HG02943 (cell line): ENCODE measurements around the gene PLEKHA6.

Experiments used
- ATAC-seq: cut with Tn5 transposase; IDR thresholded peaks from one replicate; pipeline ENCODE4 v1.9.1; 2021; ENCODE audit warnings: mild to moderate bottlenecking, low read depth, moderate library complexity; ENCODE audit not compliant: unreplicated experiment

Gene PLEKHA6

DNA sequence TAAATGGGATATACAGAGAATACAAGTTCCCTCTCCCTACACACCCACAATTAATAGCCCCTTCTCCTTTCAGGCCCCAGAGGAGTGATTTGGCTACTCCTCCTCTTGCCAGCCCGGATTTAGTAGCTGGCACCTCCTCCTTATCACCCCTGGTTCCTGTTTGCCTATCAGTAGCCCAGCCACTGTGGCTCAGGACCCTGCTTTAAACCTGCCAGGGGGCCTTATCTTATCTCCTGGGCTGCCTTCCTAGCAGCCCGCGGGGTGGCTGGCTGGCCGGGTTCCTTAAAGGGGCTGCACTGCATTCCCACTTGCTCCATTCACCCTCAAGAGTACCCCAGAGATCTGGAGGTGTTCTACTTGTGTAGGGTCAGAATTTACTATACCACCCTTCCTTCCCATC, 70.4 kb downstream of the PLEKHA6 start:
- ATAC-seq, result no peak

DNA sequence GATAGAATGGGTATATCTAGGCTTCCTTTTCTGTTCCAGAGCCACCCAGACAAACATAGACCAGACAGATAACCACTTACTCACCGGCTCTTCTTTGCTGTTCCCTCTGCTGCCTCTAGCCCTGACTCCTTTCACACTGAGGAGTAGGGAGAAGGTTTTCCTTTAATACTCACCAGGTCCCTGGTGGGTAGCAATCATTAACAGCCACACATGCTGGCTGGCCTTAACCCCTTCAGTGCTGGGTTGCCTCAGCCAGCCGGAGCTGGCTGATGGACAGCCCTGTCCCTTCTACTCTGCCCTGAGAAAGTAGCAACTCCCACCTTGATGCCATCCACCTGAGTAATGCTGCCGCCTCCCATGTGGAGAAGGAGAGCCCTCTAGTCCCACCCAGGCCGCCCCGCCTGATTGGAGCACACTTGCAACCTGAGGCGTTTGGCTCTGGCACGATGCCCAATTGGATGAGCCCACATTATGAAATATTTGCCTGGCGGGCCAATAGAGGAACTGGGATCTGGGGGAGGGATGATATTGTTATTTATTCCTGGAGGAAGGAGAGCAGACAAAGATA, 71.6 kb downstream of the PLEKHA6 start:
- ATAC-seq, result no peak

DNA sequence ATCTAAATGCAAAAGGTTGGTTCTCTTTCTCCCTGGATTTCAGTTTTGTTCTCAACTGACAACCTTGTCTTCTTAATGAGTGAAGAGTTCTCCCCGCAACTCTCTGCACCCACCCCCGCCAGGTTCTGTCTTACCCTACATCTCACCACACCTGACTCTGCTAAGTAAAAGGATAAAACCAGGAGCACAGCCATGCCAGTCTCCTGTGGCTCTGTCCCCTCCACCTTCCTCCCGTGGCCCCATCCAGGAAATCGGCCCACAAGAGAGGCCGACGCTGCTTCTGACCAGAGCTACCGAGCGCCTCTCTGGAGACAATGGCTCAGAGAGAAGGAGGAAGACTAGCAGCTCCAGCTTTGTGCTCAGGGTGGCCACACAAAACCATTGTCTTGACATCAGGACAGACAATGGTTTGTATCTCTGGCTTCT, 72.2 kb downstream of the PLEKHA6 start:
- no peak for ATAC-seq

DNA sequence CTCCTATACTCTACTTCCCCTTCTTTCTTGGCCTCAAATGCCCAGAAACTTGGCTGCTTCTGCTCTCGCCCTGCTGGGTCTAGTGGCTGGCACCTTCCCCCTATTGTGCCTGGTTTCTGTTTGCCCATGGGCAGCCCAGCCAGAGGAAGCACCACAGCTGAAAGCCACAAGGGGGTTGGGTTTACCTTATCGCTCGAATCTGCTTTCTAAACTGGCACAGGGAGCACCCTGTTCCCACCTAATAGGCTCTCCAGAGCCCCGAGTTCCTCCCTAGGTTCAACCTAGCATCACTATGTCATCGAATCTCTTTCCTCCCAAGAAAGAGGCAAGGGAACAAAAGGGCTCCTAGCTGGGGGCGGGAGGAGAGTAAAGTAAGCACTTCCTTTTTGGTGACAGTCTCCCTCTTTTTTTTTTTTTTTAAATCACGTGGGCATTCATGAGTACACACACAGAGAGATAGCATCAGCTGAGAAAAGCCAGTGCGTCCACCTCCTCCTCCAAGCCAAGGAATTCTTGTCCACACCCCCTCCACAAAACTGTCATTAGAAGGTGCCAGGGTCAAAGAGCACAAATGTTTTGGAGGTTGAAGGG, 72.8 kb downstream of the PLEKHA6 start:
- no peak for ATAC-seq

DNA sequence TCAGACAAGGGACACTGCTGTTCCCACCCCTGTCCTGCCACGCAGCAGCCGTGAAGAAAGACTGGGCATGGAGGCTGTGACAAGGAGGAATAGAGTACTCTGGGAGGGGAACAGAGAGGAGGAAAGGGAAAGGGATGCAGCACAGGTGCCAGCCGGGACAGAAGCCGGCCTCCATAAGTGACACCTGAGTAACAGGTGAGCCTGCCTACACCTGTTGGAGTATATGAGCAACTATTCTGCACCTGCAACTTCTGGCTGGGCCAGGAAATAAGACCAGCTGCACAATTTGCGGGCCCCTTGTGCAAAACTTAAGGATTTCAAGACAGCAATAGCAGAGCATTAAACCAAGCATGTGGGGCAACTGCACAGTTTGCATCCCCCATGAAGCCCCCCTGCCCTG, 73.4 kb downstream of the PLEKHA6 start:
- no peak for ATAC-seq

DNA sequence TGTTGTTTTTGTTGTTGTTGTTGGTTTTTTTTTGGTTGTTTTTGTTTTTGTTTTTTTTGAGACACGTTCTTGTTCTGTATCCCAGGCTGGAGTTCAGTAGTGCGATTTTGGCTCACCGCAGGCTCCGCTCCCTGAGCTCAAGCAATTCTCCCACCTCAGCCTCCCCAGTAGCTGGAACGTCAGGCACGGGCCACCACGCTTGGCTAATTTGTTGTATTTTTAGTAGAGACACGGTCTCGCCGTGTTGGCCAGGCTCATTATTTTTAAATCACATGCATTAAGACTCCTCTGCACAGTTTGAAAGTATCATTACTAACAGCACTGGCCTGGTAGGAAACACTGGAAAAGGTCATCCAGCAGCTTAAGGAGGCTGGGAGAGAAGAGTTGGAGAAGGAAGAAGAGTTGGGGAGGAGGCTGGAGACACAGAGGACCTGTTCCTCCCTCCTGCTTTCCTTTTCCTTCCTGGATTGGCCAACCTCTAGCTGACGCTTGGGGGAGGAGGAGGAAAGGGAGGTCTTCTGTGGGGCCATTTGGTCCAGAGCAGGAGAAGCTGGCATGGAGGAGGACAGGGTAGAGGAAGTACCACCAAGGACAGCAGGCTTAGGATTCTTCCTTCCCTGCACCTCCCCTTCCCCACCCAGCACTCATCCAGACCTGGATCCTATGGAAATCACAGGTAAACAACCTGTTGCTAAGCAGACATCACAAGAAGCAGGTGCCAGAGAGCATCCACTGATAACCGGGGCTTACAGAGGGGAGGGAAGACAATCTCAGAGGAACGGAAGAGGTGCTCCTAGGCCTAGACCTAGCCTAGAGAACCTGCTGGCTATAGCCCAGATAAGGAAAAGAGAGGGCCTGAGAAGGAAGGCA, 74.1 kb downstream of the PLEKHA6 start:
- no peak for ATAC-seq

DNA sequence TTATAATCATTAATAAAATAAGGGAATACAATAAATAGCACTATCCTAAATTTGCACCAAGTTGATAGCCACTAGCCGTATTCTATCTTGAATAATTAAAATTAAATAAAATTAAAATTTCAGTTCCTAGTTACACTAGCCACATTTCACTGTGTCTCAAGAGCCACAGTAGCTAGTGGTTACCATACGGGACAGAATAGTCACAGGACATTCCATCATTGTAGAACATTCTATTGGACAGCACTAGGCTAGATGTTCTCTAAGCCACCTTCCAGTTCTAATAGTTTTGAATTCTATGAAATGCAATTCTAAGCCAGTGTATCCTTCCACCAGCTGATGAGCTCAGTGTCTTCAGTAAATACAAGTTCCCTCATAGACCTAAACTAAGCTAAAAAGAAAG, 74.8 kb downstream of the PLEKHA6 start:
- no peak for ATAC-seq

DNA sequence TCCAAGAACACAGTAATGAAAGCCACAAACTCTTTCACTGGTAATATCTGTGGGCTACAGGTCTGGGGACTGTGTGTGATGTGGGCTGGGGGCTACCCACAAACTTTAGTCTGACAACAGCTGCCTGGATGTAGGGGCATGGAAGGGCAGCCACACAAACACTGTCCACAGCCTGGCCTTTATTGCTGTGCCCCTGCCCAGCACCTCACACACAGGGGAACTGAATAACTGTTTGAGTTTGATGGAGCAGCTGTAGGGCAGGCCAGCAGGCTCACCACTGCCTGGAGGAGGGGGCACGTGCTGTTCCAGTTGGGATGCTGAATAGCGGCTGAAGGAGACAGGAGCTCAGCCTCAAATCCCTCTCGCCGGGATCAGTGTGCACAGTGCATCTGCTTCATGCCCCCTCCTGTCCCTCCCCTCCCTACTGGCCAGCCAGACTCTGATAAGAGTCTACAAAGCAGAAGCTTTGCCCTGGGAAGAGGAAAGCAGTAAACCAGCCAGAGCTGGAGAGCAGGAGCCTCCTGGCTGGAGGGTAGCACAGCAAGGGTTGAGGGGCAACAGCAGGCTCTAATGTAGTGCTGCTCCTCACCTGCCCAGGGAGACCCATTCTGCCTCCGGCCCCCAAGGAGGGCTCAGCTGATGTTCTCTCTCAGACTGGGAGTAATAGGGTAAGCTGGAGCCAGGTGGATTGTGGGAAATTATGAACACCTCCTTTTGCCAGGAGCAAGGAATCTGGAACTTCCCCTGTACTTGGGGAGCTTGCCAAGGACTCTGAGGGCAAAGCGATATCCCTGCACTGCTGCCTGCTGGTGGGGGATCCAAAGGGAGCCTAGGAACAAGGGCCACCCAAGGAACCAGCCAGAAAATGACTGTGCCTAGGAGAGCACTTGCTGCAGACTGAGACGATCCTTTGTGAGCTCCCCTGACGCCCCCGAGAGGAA, 75.7 kb downstream of the PLEKHA6 start:
- no peak for ATAC-seq

DNA sequence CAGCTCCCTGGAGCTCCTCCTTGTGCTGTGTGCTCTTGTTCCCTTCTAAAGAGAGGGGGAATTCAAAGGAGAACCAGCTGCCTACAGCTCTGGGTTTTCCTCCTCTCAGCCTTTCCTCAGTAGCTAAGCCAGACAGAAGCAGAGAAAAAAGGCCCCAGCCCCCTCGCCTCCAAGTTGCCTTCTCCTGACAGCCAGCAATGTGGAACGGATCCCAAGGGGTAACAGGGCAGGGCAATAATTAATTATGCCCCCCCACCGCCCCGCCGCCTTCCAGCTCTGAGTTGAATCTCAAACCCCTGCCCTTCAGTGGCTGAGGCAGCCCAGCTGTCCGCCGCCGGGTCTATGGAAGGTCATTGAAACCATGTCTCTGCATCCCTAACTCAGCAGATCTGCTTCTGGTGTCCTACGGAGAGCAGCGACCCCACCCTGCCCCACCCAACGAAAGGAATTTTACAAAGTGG, 76.9 kb downstream of the PLEKHA6 start:
- ATAC-seq, result no peak

DNA sequence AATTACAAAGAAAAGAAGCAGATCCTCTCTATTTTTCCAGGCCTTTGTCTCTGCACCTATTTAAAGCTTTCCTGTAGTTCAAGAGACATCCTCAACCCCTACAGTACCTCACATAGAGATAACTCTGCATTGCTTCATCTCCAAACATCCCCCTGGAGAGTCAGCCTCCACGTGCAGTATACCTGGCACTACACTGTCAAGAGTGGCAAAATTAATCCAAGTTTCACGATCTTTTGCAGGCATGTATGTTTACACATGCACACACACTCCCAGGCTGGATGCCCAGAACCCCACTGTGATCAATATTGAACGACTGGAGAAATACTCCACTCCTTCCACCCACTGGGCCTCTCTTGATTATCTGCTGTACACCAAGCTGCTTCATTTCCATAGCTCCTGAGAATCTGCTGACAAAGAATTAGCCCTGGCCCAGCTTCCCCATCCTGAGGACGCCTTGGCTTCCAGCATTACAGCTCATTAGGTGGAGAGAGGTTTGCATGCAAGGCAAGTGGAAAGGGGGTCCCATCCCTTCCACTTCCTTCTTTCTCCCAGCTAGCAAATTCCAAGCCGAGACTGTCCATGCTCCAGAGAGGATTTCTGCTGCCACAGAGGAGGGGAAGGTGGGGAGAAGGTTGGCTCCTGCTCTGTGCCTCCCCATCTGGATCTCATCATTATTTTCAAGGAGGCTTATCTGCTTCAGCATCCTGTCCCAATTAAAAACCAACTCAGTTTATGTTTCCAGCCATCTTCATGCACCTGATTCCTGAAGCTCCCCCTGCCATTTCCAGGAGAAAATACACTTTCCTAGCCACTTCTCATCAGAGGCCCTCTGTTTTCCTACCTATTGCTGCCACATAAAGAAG, 79.4 kb downstream of the PLEKHA6 start:
- no peak for ATAC-seq

DNA sequence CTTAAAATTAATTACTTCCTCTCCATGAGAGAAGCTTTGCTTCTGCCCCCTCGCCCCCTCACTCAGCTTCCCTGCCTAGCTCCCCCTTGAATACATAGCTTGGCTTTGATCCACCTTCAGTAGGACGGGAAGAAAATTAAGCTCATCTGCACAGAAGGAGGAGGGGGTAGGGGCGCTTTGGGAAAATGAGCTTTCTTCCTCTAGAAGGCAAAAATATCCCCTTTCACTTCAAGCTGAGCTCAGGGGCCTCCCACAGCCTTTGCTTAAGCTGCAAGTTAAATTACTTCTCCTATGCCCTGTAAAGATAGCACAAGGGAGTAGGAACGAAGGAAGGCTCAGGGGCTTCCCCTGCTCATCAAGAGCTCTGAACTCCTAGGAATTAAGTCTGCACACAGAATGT, 80.8 kb downstream of the PLEKHA6 start:
- ATAC-seq, result no peak

DNA sequence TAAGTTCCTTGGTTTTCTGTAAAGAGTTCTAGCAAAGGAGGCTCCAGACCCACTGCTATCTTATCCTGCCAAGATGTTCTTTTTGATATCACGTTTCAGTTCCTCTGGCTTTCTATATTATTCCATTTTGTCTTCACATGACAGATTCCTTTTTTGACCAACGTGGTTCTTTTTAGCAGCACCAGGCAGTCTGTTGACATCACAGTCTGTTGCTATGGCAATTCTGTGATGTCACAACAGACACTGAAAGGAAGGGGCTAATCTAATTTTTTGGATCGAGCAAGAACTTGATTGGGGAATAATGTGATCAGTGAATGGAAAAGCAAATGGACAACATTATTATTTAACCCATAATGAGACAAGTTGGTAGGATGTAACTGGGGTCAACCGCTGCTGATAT, 81.5 kb downstream of the PLEKHA6 start:
- no peak for ATAC-seq

DNA sequence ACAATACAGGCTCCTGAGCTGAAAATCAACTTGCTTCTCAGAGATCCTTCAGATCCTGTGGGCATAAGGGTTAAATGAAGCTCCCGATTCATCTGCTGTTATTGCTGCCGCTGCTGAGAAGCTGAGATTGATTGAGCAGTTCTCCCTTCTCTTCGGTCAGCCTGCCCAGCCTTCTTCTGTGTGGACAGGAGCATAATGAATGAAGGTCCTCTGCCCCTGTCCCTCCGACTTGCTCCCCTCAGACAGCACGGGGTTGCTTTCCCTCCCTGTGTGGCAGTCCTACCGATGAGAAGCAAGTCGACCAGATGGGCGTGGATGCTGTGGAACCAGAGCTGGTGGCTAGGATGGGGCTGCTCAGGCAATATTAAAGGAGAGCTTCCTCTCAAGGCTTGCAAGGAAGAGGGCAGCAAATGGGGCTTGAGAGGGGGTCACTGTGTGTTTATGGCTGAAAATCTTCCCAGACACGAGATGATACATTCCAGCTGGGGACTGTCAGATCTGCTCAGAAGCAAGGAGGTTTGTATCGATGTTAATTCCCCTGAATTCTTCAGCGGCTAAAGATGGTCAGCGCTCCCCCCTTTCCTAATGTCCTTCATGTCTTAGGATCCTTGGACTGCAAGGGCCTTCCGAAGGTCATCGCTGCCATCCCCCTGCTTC, 82.0 kb downstream of the PLEKHA6 start:
- no peak for ATAC-seq

DNA sequence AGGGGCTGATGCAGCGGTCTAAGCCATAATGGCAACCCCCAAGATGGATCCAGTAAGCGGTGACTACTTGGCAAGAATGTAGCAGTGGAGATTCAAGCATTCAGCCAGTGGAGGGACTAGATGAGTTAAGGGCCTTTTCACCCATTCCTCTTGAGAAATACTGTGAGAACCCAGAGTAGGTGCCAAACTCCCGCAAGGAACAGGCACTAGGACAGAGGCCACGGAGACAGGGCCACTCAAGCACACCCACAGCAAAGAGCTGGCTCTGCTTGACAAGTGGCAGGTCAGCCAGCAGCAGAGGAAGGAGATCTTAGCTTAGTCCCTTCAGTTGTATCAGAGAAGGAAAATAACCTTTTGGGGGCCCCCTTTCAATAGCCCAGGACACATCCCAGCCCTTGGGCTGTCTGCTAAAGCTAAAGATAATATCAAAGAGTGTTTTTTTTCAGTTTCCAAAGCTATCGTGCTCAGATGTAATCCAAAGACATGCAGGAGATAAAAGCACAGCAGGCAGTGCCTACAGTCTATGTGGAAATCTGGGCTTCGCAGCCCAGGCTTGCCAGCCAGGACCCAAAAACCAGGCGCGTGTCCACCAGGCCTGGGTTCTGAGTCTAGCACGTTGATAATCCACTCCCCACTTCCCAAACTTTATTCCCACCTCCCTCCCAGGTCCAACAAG, 83.9 kb downstream of the PLEKHA6 start:
- ATAC-seq, result no peak

DNA sequence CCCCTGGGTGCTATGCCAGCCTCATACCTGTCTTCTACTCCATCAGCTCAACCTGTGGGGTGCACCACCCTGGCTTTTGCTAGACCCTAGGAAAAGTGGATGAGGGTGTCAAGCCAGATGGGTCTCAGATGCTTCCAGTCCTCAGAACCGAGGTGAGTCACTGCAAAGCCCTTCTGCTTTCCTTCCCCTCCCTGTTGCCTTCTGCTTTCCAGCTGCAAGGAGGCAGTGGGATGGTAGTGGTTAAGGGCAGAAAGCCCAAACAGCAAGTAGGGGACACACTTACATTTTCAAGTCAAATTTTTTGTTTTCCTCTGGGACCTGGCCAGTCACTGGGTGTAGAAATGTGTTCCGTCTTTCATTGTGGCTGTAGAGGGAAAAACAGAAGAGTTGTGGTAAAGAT, 85.3 kb downstream of the PLEKHA6 start:
- no peak for ATAC-seq

DNA sequence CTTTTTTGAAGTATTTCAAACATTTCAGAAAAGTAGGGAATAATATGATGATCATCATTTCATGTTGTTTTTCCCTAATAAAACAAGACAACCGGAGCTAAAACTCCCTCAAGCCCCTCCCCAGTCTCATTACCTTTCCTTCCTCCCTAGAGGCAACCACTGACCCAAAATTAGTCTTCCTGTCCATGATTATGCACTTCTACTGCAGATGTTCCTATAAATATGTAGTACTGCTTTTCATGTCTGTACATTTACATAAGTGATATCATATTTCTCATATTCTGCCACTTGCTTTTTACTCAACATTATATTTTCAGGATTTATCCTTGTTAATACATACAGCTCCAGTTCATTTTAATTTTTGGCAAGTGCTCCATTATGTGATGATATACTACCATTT, 87.2 kb downstream of the PLEKHA6 start:
- ATAC-seq, result no peak

DNA sequence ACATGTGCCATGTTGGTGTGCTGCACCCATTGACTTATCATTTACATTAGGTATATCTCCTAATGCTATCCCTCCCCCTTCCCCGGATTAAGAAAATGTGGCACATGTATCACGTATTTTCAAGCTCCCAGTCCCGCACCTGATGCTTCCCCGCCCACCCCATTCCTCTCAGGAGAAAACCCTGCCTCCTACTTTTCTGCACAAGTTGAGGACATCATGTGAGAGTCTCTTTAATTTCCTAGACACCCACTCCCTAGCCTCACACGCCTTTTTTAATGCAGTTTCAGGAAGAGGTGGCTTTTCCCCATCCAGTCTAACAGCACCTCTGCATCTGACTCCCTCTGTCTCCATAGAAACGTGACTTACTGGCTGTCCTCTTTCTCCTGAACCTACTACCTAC, 87.8 kb downstream of the PLEKHA6 start:
- ATAC-seq, result no peak

DNA sequence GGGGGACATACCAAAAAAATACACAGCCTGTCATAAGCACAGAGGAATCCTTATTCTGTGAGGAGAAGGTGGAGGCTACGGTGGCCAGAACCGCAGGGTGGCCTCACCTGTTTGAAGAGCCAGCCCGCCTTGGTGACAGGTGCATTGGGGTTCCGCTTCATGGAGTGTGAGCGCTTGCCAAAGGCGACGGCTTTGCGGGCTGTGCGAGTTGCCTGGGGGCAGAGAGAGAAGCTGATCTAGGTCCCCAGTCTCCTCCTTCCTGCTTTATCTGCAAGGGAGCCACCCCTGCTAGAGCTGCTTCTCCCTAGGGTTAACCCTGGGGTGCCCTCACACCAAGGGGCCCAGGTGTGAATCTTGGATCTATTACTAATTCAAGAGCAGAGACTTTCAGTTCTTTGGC, 91.6 kb downstream of the PLEKHA6 start:
- no peak for ATAC-seq

DNA sequence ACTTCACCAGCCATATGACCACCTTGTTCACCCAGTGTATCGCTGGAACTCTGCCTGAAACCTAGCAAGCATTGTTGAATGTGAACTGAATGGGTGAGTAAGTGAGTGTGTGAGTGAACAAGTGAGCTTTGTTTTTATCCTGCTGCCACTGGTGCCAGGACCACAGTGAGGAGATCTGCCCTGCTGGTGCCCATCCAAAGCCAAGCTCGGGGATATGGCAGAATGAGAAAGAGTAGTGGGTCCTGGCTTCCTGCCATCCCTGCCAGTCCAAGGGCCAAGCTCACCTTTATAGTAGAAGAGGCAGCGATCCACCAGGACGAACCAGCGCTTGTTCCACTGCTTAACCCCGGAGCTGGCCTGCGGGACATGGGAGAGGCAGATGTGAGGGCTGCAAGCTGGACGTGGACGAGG, 92.5 kb downstream of the PLEKHA6 start:
- no peak for ATAC-seq
